Karpas-422 (cell line): ENCODE measurements around the gene TDRKH. TPM values are rescaled to one million over a fixed set of nuclear protein-coding genes. Genes with fewer than 3 reads are reported as not detected.
"Not testable (repeated sequence)": the region's sequence is repeated elsewhere in the genome, so short reads cannot be mapped to it uniquely, and the experiment has no call there.

Experiments
- DNase-seq: peaks from one replicate; pipeline ENCODE4 v3.0.0-alpha.2; 2015
- H2AFZ ChIP-seq: fragments of 200-600 bp; sonication (generic); 2 replicates; pipeline ENCODE4 v1.6.1; 2014; ENCODE audit warnings: antibody characterized with exemption, low read length, mixed read lengths
- H3K27ac ChIP-seq: fragments of 200-600 bp; sonication (generic); 2 replicates; pipeline ENCODE4 v1.5.1; 2014; ENCODE audit warnings: mild to moderate bottlenecking, low read length, moderate library complexity
- H3K27me3 ChIP-seq: fragments of 200-600 bp; sonication (generic); 2 replicates; pipeline ENCODE4 v1.6.1; 2014; ENCODE audit warnings: low read length, mixed read lengths
- H3K36me3 ChIP-seq: fragments of 200-600 bp; sonication (generic); 2 replicates; pipeline ENCODE4 v1.6.1; 2014; ENCODE audit warnings: low read length, mixed read lengths; ENCODE audit not compliant: insufficient read depth
- H3K4me1 ChIP-seq: fragments of 200-600 bp; sonication (generic); 2 replicates; pipeline ENCODE4 v1.6.1; 2014; ENCODE audit warnings: mild to moderate bottlenecking, low read length, mixed read lengths
- H3K4me2 ChIP-seq: fragments of 200-600 bp; sonication (generic); 2 replicates; pipeline ENCODE4 v1.6.1; 2014; ENCODE audit warnings: low read length, low read depth, mild to moderate bottlenecking; ENCODE audit not compliant: poor library complexity, severe bottlenecking
- H3K4me3 ChIP-seq: fragments of 200-600 bp; sonication (generic); 2 replicates; pipeline ENCODE4 v1.5.1; 2014; ENCODE audit warnings: mild to moderate bottlenecking, antibody characterized with exemption, low read length, mixed read lengths
- H3K79me2 ChIP-seq: fragments of 200-600 bp; sonication (generic); 2 replicates; pipeline ENCODE4 v1.6.1; 2014; ENCODE audit warnings: mild to moderate bottlenecking, low read length, mixed read lengths
- H3K9ac ChIP-seq: fragments of 200-600 bp; sonication (generic); 2 replicates; pipeline ENCODE4 v1.6.0; 2014; ENCODE audit warnings: low read length
- H3K9me2 ChIP-seq: fragments of 200-600 bp; sonication (generic), shearing (Covaris generic); replicated peaks from 2 replicates; pipeline ENCODE4 v1.6.0; 2014; ENCODE audit warnings: mild to moderate bottlenecking, low read length, moderate library complexity; ENCODE audit not compliant: insufficient read depth
- H3K9me3 ChIP-seq: fragments of 300-700, 200-600 bp; sonication (generic); 2 replicates; pipeline ENCODE4 v1.6.1; 2014; ENCODE audit warnings: low read length, mixed read lengths
- H4K20me1 ChIP-seq: fragments of 200-600 bp; sonication (generic); 2 replicates; pipeline ENCODE4 v1.6.1; 2014; ENCODE audit warnings: mild to moderate bottlenecking, antibody characterized with exemption, low read length, low read depth; ENCODE audit not compliant: insufficient read depth
- total RNA-seq: library from RNA; depleted of rRNA; stranded (reverse); fragments of >200 nt; shearing (Covaris generic); gene quantifications from 2 replicates; pipeline ENCODE4 v1.2.3, GENCODE V29; 2014; ENCODE audit warnings: low replicate concordance

Gene TDRKH
- total RNA-seq, 1 experiment from 2014 or later, result 5.9 TPM

- Histone ChIP-seq H3K79me2 (no peaks in the 10 kb centered on the region), H3K36me3 (no peaks in the 10 kb centered on the region), H3K4me3 (no peak overlapping the region), H3K4me2 (no peak overlapping the region), H3K27me3 (no peaks in the 10 kb centered on the region), H3K9me3 (no peaks in the 10 kb centered on the region), H3K9me2 (no peaks in the 10 kb centered on the region), H4K20me1 (no peaks in the 10 kb centered on the region), H3K9ac (no peak overlapping the region), H2AFZ (no peak overlapping the region), H3K27ac (no peak overlapping the region), H3K4me1 (no peaks in the 10 kb centered on the region)
- DNase-seq, result no peak
Observed at GRCh38 chr1:151782741-151783140, 7.6 kb downstream of the TDRKH start.

GRCh38 chr1:151782026-151782425, 8.3 kb downstream of the TDRKH start:
- not testable (repeated sequence) for H3K4me2 ChIP-seq, H3K4me1 ChIP-seq, H3K27me3 ChIP-seq, H3K79me2 ChIP-seq, DNase-seq, H3K36me3 ChIP-seq, H2AFZ ChIP-seq, H4K20me1 ChIP-seq, H3K9me3 ChIP-seq, H3K27ac ChIP-seq, H3K9ac ChIP-seq, H3K4me3 ChIP-seq, H3K9me2 ChIP-seq

GRCh38 chr1:151780736-151781135, 9.6 kb downstream of the TDRKH start:
- H4K20me1 ChIP-seq, H3K4me3 ChIP-seq, H3K36me3 ChIP-seq, H3K4me2 ChIP-seq, H3K9me2 ChIP-seq, H3K4me1 ChIP-seq, H2AFZ ChIP-seq, H3K27ac ChIP-seq, H3K9me3 ChIP-seq, H3K9ac ChIP-seq, DNase-seq, H3K27me3 ChIP-seq, H3K79me2 ChIP-seq: not testable (repeated sequence)

GRCh38 chr1:151779852-151780251, 10.4 kb downstream of the TDRKH start:
- no peak for DNase-seq
- no peaks in the 10 kb centered on the region for H3K36me3 ChIP-seq

GRCh38 chr1:151777317-151777716, 13.0 kb downstream of the TDRKH start:
- no peak overlapping the region for H3K4me3 ChIP-seq
- H3K27me3 ChIP-seq, result no peaks in the 10 kb centered on the region
- no peaks in the 10 kb centered on the region for H4K20me1 ChIP-seq
- H3K4me2 ChIP-seq, result no peak overlapping the region
- no peak overlapping the region for H3K27ac ChIP-seq
- DNase-seq, result no peak
- H3K9me2 ChIP-seq, result no peaks in the 10 kb centered on the region
- H3K79me2 ChIP-seq, result no peaks in the 10 kb centered on the region
- no peaks in the 10 kb centered on the region for H3K36me3 ChIP-seq
- H3K9ac ChIP-seq, result no peak overlapping the region
- H3K9me3 ChIP-seq, result no peaks in the 10 kb centered on the region
- H3K4me1 ChIP-seq, result no peaks in the 10 kb centered on the region
- no peak overlapping the region for H2AFZ ChIP-seq

More at GRCh38 chr1:151779852-151780251, 10.4 kb downstream of the TDRKH start:
- no peak overlapping the region for H3K27ac ChIP-seq
- H3K4me3 ChIP-seq, result no peak overlapping the region
- no peak overlapping the region for H3K9ac ChIP-seq
- no peaks in the 10 kb centered on the region for H3K27me3 ChIP-seq
- no peaks in the 10 kb centered on the region for H3K9me2 ChIP-seq
- H3K4me2 ChIP-seq, result no peak overlapping the region
- H4K20me1 ChIP-seq, result no peaks in the 10 kb centered on the region
- H3K4me1 ChIP-seq, result no peaks in the 10 kb centered on the region
- H2AFZ ChIP-seq, result no peak overlapping the region
- H3K79me2 ChIP-seq, result no peaks in the 10 kb centered on the region
- no peaks in the 10 kb centered on the region for H3K9me3 ChIP-seq

- H3K4me1 ChIP-seq, result no peaks in the 10 kb centered on the region
- H3K9ac ChIP-seq, result no peak overlapping the region
- no peaks in the 10 kb centered on the region for H3K79me2 ChIP-seq
- no peaks in the 10 kb centered on the region for H4K20me1 ChIP-seq
- no peaks in the 10 kb centered on the region for H3K27me3 ChIP-seq
- H3K9me3 ChIP-seq, result no peaks in the 10 kb centered on the region
- DNase-seq, result no peak
- no peak overlapping the region for H3K4me3 ChIP-seq
- H3K27ac ChIP-seq, result no peak overlapping the region
- no peaks in the 10 kb centered on the region for H3K9me2 ChIP-seq
- H3K36me3 ChIP-seq, result no peaks in the 10 kb centered on the region
- H2AFZ ChIP-seq, result no peak overlapping the region
- no peak overlapping the region for H3K4me2 ChIP-seq
Observed at GRCh38 chr1:151776665-151777062, 13.6 kb downstream of the TDRKH start.

- H3K36me3 ChIP-seq, result no peaks in the 10 kb centered on the region
Observed at GRCh38 chr1:151775894-151776664, 14.2 kb downstream of the TDRKH start.

GRCh38 chr1:151774256-151774922, 15.9 kb downstream of the TDRKH start:
- no peak overlapping the region for H2AFZ ChIP-seq
- no peaks in the 10 kb centered on the region for H3K36me3 ChIP-seq
- no peaks in the 10 kb centered on the region for H3K4me1 ChIP-seq
- no peaks in the 10 kb centered on the region for H4K20me1 ChIP-seq
- no peak overlapping the region for H3K4me2 ChIP-seq
- no peak overlapping the region for H3K27ac ChIP-seq
- no peaks in the 10 kb centered on the region for H3K27me3 ChIP-seq
- DNase-seq, result no peak
- no peaks in the 10 kb centered on the region for H3K79me2 ChIP-seq
- no peaks in the 10 kb centered on the region for H3K9me2 ChIP-seq
- H3K4me3 ChIP-seq, result no peak overlapping the region
- H3K9me3 ChIP-seq, result no peaks in the 10 kb centered on the region
- no peak overlapping the region for H3K9ac ChIP-seq

More at GRCh38 chr1:151775894-151776664, 14.2 kb downstream of the TDRKH start:
- Histone ChIP-seq H3K4me1 (no peaks in the 10 kb centered on the region), H3K79me2 (no peaks in the 10 kb centered on the region), H3K4me3 (no peak overlapping the region), H3K9me2 (no peaks in the 10 kb centered on the region), H3K27ac (no peak overlapping the region), H2AFZ (no peak overlapping the region), H4K20me1 (no peaks in the 10 kb centered on the region), H3K4me2 (no peak overlapping the region), H3K9ac (no peak overlapping the region), H3K9me3 (no peaks in the 10 kb centered on the region), H3K27me3 (no peaks in the 10 kb centered on the region)
- DNase-seq, result no peak
